GM20431 (cell line): ENCODE data around the gene CANX.

Source experiments
- in situ Hi-C: fragments of 300-500 bp; cut with MseI, MboI; formaldehyde crosslinking; loops from one replicate; pipeline ENCODE4 v1.15.0; 2020; ENCODE audit warnings: low sequenced_read_pairs; ENCODE audit not compliant: unreplicated experiment

Gene CANX

GRCh38 chr5:179772351-179772750 lies 73.6 kb downstream of the CANX start:
- in situ Hi-C loops = no loop called here

- in situ Hi-C loops = no loop called here
These were observed 74.9 kb downstream of the CANX start for GRCh38 chr5:179773686-179774040.

- in situ Hi-C loops = no loop called here
These were observed 75.7 kb downstream of the CANX start for GRCh38 chr5:179774442-179774841.

- in situ Hi-C loops = no loop called here
These were observed 77.7 kb downstream of the CANX start for GRCh38 chr5:179776411-179776938.

- in situ Hi-C loops = no loop called here
These were observed 78.7 kb downstream of the CANX start for GRCh38 chr5:179777456-179777855.

- in situ Hi-C loops = no loop called here
These were observed 79.1 kb downstream of the CANX start for GRCh38 chr5:179777909-179778308.

GRCh38 chr5:179778591-179778990 lies 79.8 kb downstream of the CANX start:
- in situ Hi-C loops = no loop called here

GRCh38 chr5:179779826-179780225 lies 81.1 kb downstream of the CANX start:
- in situ Hi-C loops = no loop called here

- in situ Hi-C loops = no loop called here
These were observed 81.6 kb downstream of the CANX start for GRCh38 chr5:179780362-179780761.
